H1 (cell line): ENCODE measurements around the gene JPH3. TPM values are rescaled to one million over a fixed set of nuclear protein-coding genes. Genes with fewer than 3 reads are reported as not detected.

Experiments
- CTCF ChIA-PET: fragments of 300-600 bp; sonication (Branson Sonifier 250); formaldehyde crosslinking; loops from one replicate; lab custom pipeline; 2021; ENCODE audit not compliant: partially characterized antibody; lab: Charles Lee
- POLR2A ChIA-PET: fragments of 300-600 bp; sonication (Branson Sonifier 250); formaldehyde crosslinking; loops from one replicate; lab custom pipeline; 2021; ENCODE audit warnings: inconsistent platforms; ENCODE audit not compliant: partially characterized antibody; lab: Charles Lee
- DNase-seq, 2 experiments: peaks; one replicate each; pipeline versions ENCODE4 v3.0.0 to v3.0.0-alpha.2; 2010 to 2022; ENCODE audit warnings: low spot score in 2 of 2, low read depth in 1 of 2, mixed read lengths in 1 of 2
- FAIRE-seq: peaks from 2 replicates; lab custom pipeline; 2011; peaks lifted over from hg19 to GRCh38; lab: Jason Lieb, UNC
- H2AFZ ChIP-seq: 2 replicates; pipeline ENCODE4 v1.8.1; 2012; ENCODE audit warnings: low read length, inconsistent platforms
- H2AK5ac ChIP-seq: 2 replicates; pipeline ENCODE4 v1.6.1; 2013; ENCODE audit warnings: low read depth, low read length
- H2BK120ac ChIP-seq: replicated peaks from 2 replicates; pipeline ENCODE3; 2013; ENCODE audit warnings: low read depth, low read length, inconsistent platforms
- H2BK12ac ChIP-seq: 2 replicates; pipeline ENCODE4 v1.6.1; 2013; ENCODE audit warnings: low read depth, low read length
- H2BK15ac ChIP-seq: 2 replicates; pipeline ENCODE4 v1.6.1; 2013; ENCODE audit warnings: low read length
- H2BK20ac ChIP-seq: 2 replicates; pipeline ENCODE4 v1.6.1; 2013; ENCODE audit warnings: low read length
- H2BK5ac ChIP-seq: 2 replicates; pipeline ENCODE4 v1.6.1; 2013; ENCODE audit warnings: low read depth, low read length
- H3K14ac ChIP-seq: 2 replicates; pipeline ENCODE4 v1.6.1; 2013; ENCODE audit warnings: inconsistent platforms; ENCODE audit not compliant: insufficient read length
- H3K18ac ChIP-seq: 2 replicates; pipeline ENCODE4 v1.6.1; 2013; ENCODE audit warnings: low read length; ENCODE audit errors: extremely low read depth
- H3K23ac ChIP-seq: 2 replicates; pipeline ENCODE4 v1.6.1; 2013; ENCODE audit warnings: inconsistent platforms; ENCODE audit not compliant: insufficient read length
- H3K23me2 ChIP-seq: 2 replicates; pipeline ENCODE4 v1.6.1; 2013; ENCODE audit warnings: low read depth, low read length
- H3K27ac ChIP-seq: 2 replicates; pipeline ENCODE4 v1.6.1; 2011; ENCODE audit warnings: low read depth, low read length, inconsistent platforms
- H3K27me3 ChIP-seq, 4 experiments: replicated peaks in 1 of 4; 1 replicate in 1 of 4; 2 replicates in 3 of 4; pipeline versions ENCODE4 v1.6.1 to v1.8.1; 2011 to 2013; ENCODE audit warnings: low read length in 3 of 4, mild to moderate bottlenecking in 3 of 4, inconsistent platforms in 2 of 4, mixed read lengths in 2 of 4, moderate library complexity in 1 of 4; ENCODE audit not compliant: control insufficient read depth in 3 of 4, insufficient read depth in 3 of 4; ENCODE audit errors: extremely low read depth in 1 of 4
- H3K36me3 ChIP-seq, 4 experiments: 2 replicates each; pipeline versions ENCODE4 v1.6.1 to v1.8.1; 2011 to 2013; ENCODE audit warnings: mild to moderate bottlenecking in 4 of 4, low read length in 3 of 4, moderate library complexity in 2 of 4, control low read depth in 1 of 4, inconsistent platforms in 1 of 4; ENCODE audit not compliant: insufficient read depth in 4 of 4, control insufficient read depth in 2 of 4
- H3K4ac ChIP-seq: replicated peaks from 2 replicates; pipeline ENCODE3; 2013; ENCODE audit warnings: low read length, low read depth, mixed read lengths, inconsistent platforms; ENCODE audit not compliant: insufficient read length
- H3K4me1 ChIP-seq, 4 experiments: replicated peaks in 1 of 4; 1 replicate in 1 of 4; 2 replicates in 3 of 4; pipeline versions ENCODE4 v1.6.1 to v1.8.1; 2011 to 2013; ENCODE audit warnings: low read length in 3 of 4, inconsistent platforms in 2 of 4, mixed read lengths in 1 of 4; ENCODE audit not compliant: insufficient read depth in 4 of 4, control insufficient read depth in 3 of 4
- H3K4me2 ChIP-seq, 2 experiments: 2 replicates each; pipeline versions ENCODE4 v1.6.1 to v1.8.1; 2011 to 2013; ENCODE audit warnings: low read depth in 2 of 2, low read length in 2 of 2, control low read depth in 1 of 2, inconsistent platforms in 1 of 2, mild to moderate bottlenecking in 1 of 2; ENCODE audit not compliant: insufficient read depth in 1 of 2
- H3K4me3 ChIP-seq, 4 experiments: fragments of 200-600, 300-600 bp in 1 of 4; sonication (generic), shearing (Covaris generic), sonication (Bioruptor Twin) in 1 of 4; 2 replicates each; pipeline versions ENCODE4 v1.5.1 to v1.8.1; 2011 to 2016; ENCODE audit warnings: low read length in 4 of 4, low read depth in 3 of 4, control low read depth in 2 of 4, inconsistent platforms in 2 of 4, mild to moderate bottlenecking in 2 of 4, mixed read lengths in 1 of 4, moderate library complexity in 1 of 4; ENCODE audit not compliant: insufficient read depth in 2 of 4; ENCODE audit errors: extremely low read depth in 1 of 4
- H3K56ac ChIP-seq: replicated peaks from 2 replicates; pipeline ENCODE3; 2013; ENCODE audit warnings: low read depth, mild to moderate bottlenecking, mixed read lengths, low read length, inconsistent platforms; ENCODE audit not compliant: insufficient read length
- H3K79me1 ChIP-seq: 2 replicates; pipeline ENCODE4 v1.6.1; 2013; ENCODE audit warnings: low read depth, low read length, control low read depth
- H3K79me2 ChIP-seq, 2 experiments: 2 replicates each; pipeline versions ENCODE4 v1.6.1 to v1.8.1; 2012 to 2013; ENCODE audit warnings: low read length in 2 of 2, mild to moderate bottlenecking in 2 of 2, inconsistent platforms in 1 of 2; ENCODE audit not compliant: insufficient read depth in 2 of 2, control insufficient read depth in 1 of 2
- H3K9ac ChIP-seq, 4 experiments: replicated peaks in 1 of 4; 1 replicate in 1 of 4; 2 replicates in 3 of 4; pipeline versions ENCODE4 v1.6.1 to v1.8.1; 2011 to 2013; ENCODE audit warnings: low read depth in 3 of 4, low read length in 3 of 4, control low read depth in 2 of 4, mild to moderate bottlenecking in 2 of 4, moderate library complexity in 2 of 4, inconsistent platforms in 1 of 4; ENCODE audit errors: extremely low read depth in 1 of 4
- H3K9me3 ChIP-seq, 2 experiments: 2 replicates each; pipeline versions ENCODE4 v1.6.1 to v1.8.1; 2012 to 2013; ENCODE audit warnings: mild to moderate bottlenecking in 2 of 2, moderate library complexity in 2 of 2, control low read depth in 1 of 2, inconsistent platforms in 1 of 2, low read depth in 1 of 2, low read length in 1 of 2, mixed read lengths in 1 of 2; ENCODE audit not compliant: insufficient read depth in 2 of 2
- H4K20me1 ChIP-seq, 2 experiments: replicated peaks in 1 of 2; 2 replicates each; pipeline versions ENCODE3 to v1.8.1; 2011 to 2013; ENCODE audit warnings: inconsistent platforms in 2 of 2, low read length in 2 of 2, mild to moderate bottlenecking in 1 of 2; ENCODE audit not compliant: insufficient read depth in 2 of 2, control insufficient read depth in 1 of 2
- H4K5ac ChIP-seq: 2 replicates; pipeline ENCODE4 v1.6.1; 2013; ENCODE audit warnings: low read length, low read depth, mixed read lengths, inconsistent platforms; ENCODE audit not compliant: insufficient read length
- H4K8ac ChIP-seq: 2 replicates; pipeline ENCODE4 v1.8.0; 2013; ENCODE audit warnings: mild to moderate bottlenecking, moderate library complexity, low read length, inconsistent platforms; ENCODE audit not compliant: insufficient read depth; ENCODE audit errors: extremely low read depth
- H4K91ac ChIP-seq: replicated peaks from 2 replicates; pipeline ENCODE3; 2013; ENCODE audit warnings: low read length, mixed read lengths, inconsistent platforms; ENCODE audit not compliant: insufficient read length
- BRCA1 ChIP-seq: IDR thresholded peaks from 2 replicates; pipeline ENCODE4 v1.6.1; 2012; ENCODE audit warnings: low read depth, low read length, improper control_type of control experiment
- CBX8 ChIP-seq: fragments of 300-800, 300-1000 bp; sonication (generic); IDR thresholded peaks from 2 replicates; pipeline ENCODE4 v1.7.1; 2016; ENCODE audit warnings: low read depth, low read length, borderline replicate concordance
- CEBPB ChIP-seq: IDR thresholded peaks from 2 replicates; pipeline ENCODE4 v1.6.1; 2012; ENCODE audit warnings: low read depth, low read length
- CHD2 ChIP-seq: IDR thresholded peaks from 2 replicates; pipeline ENCODE4 v1.6.1; 2012; ENCODE audit warnings: low read length, improper control_type of control experiment
- CTBP2 ChIP-seq: IDR thresholded peaks from 2 replicates; pipeline ENCODE4 v1.7.0; 2011; ENCODE audit warnings: borderline replicate concordance, mild to moderate bottlenecking, moderate library complexity, mixed read lengths, low read length; ENCODE audit not compliant: insufficient read depth, insufficient read length
- E2F6 ChIP-seq: IDR thresholded peaks from 2 replicates; pipeline ENCODE4 v1.6.1; 2012; ENCODE audit warnings: inconsistent platforms
- EP300 ChIP-seq, 2 experiments: IDR thresholded peaks; 1 replicate in 1 of 2; 2 replicates in 1 of 2; pipeline ENCODE4 v1.6.1; 2011 to 2012; ENCODE audit warnings: low read depth in 2 of 2, low read length in 2 of 2, mild to moderate bottlenecking in 2 of 2, borderline replicate concordance in 1 of 2, inconsistent platforms in 1 of 2, moderate library complexity in 1 of 2
- KDM1A ChIP-seq: fragments of 200-600, 300-600 bp; sonication (generic); IDR thresholded peaks from 2 replicates; pipeline ENCODE4 v1.7.1; 2016; ENCODE audit warnings: mild to moderate bottlenecking, low read length, borderline replicate concordance
- KDM5A ChIP-seq: fragments of 200-600 bp; IDR thresholded peaks from 2 replicates; pipeline ENCODE4 v1.7.1; 2012; ENCODE audit warnings: mild to moderate bottlenecking, low read length, inconsistent platforms, mixed read lengths
- MAX ChIP-seq: IDR thresholded peaks from 2 replicates; pipeline ENCODE4 v1.6.1; 2012; ENCODE audit warnings: inconsistent platforms
- POU5F1 ChIP-seq: IDR thresholded peaks from 2 replicates; pipeline ENCODE4 v1.6.1; 2011; ENCODE audit warnings: low read depth, mild to moderate bottlenecking, low read length, moderate library complexity
- SP1 ChIP-seq: IDR thresholded peaks from 2 replicates; pipeline ENCODE4 v1.6.1; 2011; ENCODE audit warnings: low read depth, low read length
- TAF7 ChIP-seq: optimal IDR thresholded peaks from 2 replicates; pipeline ENCODE3; 2011; ENCODE audit warnings: low read depth, mild to moderate bottlenecking, inconsistent platforms, low read length, moderate library complexity, borderline replicate concordance
- WGBS, 2 experiments: shearing (Covaris generic) in 1 of 2; methylation state at CpG; one replicate each; pipeline versions ENCODE4 v1.1.6 to v1.1.7; 2013 to 2015; ENCODE audit warnings: low lambda C conversion rate in 2 of 2, mixed read lengths in 2 of 2, inconsistent platforms in 1 of 2, low coverage in 1 of 2, missing lambda C conversion rate in 1 of 2; ENCODE audit not compliant: insufficient replicate concordance in 2 of 2, insufficient coverage in 1 of 2, insufficient read length in 1 of 2; ENCODE audit errors: extremely low coverage in 1 of 2, missing lambda C conversion rate in 1 of 2; 5-methylcytosine and 5-hydroxymethylcytosine counted together
- polyA plus RNA-seq, 7 experiments: library from polyadenylated mRNA; depleted of rRNA in 3 of 7; stranded (reverse) in 5 of 7; unstranded in 2 of 7; fragments of >200 nt in 5 of 7; fragments of 200-250 nt in 2 of 7; gene quantifications; 1 replicate in 5 of 7; 2 replicates in 1 of 7; 4 replicates in 1 of 7; pipeline versions ENCODE4 v1.2.1 to v1.2.3, GENCODE V29; 2011 to 2013; ENCODE audit warnings: missing spikeins in 2 of 7, mixed read lengths in 2 of 7
- total RNA-seq: library from RNA; stranded (reverse); fragmentation: NEBNext Ultra II Directional; extraction: Animal tissue kit (Norgen Biotek cat#: 25700); gene quantifications from 2 replicates; pipeline ENCODE4 v1.2.1, GENCODE V29; 2021

Gene JPH3
- total and polyA plus RNA-seq, 2 of the 8 experiments (the other 6 are each of a cell fraction or from before 2014, with no cell fraction given) = 10.3 to 28.3 TPM

GRCh38 chr16:87682852-87683399 lies 80.6 kb downstream of the JPH3 start:
- no peak overlapping the region for H3K4me2 ChIP-seq
- POLR2A ChIA-PET = no interaction called here
- no peak for FAIRE-seq
- TF ChIP-seq TAF7 (no peak), KDM1A (no peak), BRCA1 (no peak), CTBP2 (no peak), MAX (no peak), E2F6 (no peak), EP300 (IDR thresholded peaks at IDR 0.05; ENCODE audit: borderline replicate concordance in 1 of 2, low read depth in 2 of 2, low read length in 2 of 2) (no peak), CEBPB (no peak), SP1 (no peak), KDM5A (no peak), CBX8 (no peak), CHD2 (no peak), POU5F1 (no peak)

More at GRCh38 chr16:87682852-87683399, 80.6 kb downstream of the JPH3 start:
- peaks cover 9 to 12% of the 10 kb centered on the region in 2 experiments for H4K20me1 ChIP-seq
- H2AK5ac ChIP-seq = no peak overlapping the region
- H4K8ac ChIP-seq = peak overlapping the region; percentile 42; the same call in 1 of the 2 replicates
- no peaks in the 10 kb centered on the region; a peak in 1 of 8 replicates for H3K36me3 ChIP-seq
- H3K27ac ChIP-seq = no peak overlapping the region
- H2BK120ac ChIP-seq = no peak overlapping the region
- no peak overlapping the region for H3K56ac ChIP-seq
- no peak overlapping the region for H2BK5ac ChIP-seq
- H2BK15ac ChIP-seq = no peak overlapping the region
- no peak overlapping the region for H4K91ac ChIP-seq
- no peak overlapping the region for H3K4me3 ChIP-seq
- H2BK20ac ChIP-seq = no peak overlapping the region
- H3K79me2 ChIP-seq = no peaks in the 10 kb centered on the region
- H3K9ac ChIP-seq = no peak overlapping the region
- no peak overlapping the region for H4K5ac ChIP-seq
- H3K23me2 ChIP-seq = no peaks in the 10 kb centered on the region
- no peak overlapping the region for H3K18ac ChIP-seq
- H3K4ac ChIP-seq = no peak overlapping the region
- no peaks in the 10 kb centered on the region for H3K4me1 ChIP-seq
- H3K14ac ChIP-seq = peak overlapping the region; percentile 21
- 93% methylated on average over 18 of the region's 18 CpGs; no CpG with 5 or more reads in 1 of the 2 experiments for WGBS, 2 experiments
- DNase-seq = no peak
- no peaks in the 10 kb centered on the region for H3K27me3 ChIP-seq
- H3K79me1 ChIP-seq = no peaks in the 10 kb centered on the region; the same call in 1 of the 2 replicates
- H3K9me3 ChIP-seq = no peaks in the 10 kb centered on the region
- no peak overlapping the region for H2AFZ ChIP-seq
- CTCF ChIA-PET = interaction anchor here (1.4 to 3.2 kb wide), 6 partner anchors 8 to 39 kb away, joined by 3 to 16 read pairs (median 6); no protein-coding TSS in a partner anchor
- H2BK12ac ChIP-seq = no peak overlapping the region
- H3K23ac ChIP-seq = no peak overlapping the region
